GM23338 (cell line): ENCODE measurements around the gene EXOC3L1. TPM values are rescaled to one million over a fixed set of nuclear protein-coding genes. Genes with fewer than 3 reads are reported as not detected.

Experiments
- ATAC-seq: fragments of 200-7000 bp; cut with Tn5 transposase; 3 replicates; pipeline ENCODE4 v1.9.1; 2020
- DNase-seq: peaks from one replicate; pipeline ENCODE4 v3.0.0-alpha.2; 2015; ENCODE audit warnings: low spot score
- H2AFZ ChIP-seq: fragments of 200-600 bp; sonication (generic); 2 replicates; pipeline ENCODE4 v1.8.0; 2016; ENCODE audit warnings: antibody characterized with exemption, mild to moderate bottlenecking, moderate library complexity
- H3F3A ChIP-seq: fragments of 200-600 bp; sonication (generic); replicated peaks from 2 replicates; pipeline ENCODE4 v1.8.0; 2017; ENCODE audit warnings: antibody characterized with exemption, mixed run types, low read depth
- H3K27ac ChIP-seq: fragments of 200-600 bp; sonication (generic); 2 replicates; pipeline ENCODE4 v1.6.1; 2016; ENCODE audit warnings: low read depth
- H3K27me3 ChIP-seq: fragments of 200-600 bp; sonication (generic); 2 replicates; pipeline ENCODE4 v1.8.0; 2016; ENCODE audit warnings: mild to moderate bottlenecking, mixed run types, moderate library complexity; ENCODE audit not compliant: insufficient read depth
- H3K36me3 ChIP-seq: fragments of 200-600 bp; sonication (generic); 2 replicates; pipeline ENCODE4 v1.8.0; 2016; ENCODE audit warnings: mild to moderate bottlenecking; ENCODE audit not compliant: insufficient read depth
- H3K4me1 ChIP-seq: fragments of 200-600 bp; sonication (generic); 2 replicates; pipeline ENCODE4 v1.8.0; 2016; ENCODE audit warnings: mild to moderate bottlenecking, moderate library complexity; ENCODE audit not compliant: insufficient read depth
- H3K4me2 ChIP-seq: fragments of 200-600 bp; sonication (generic); 2 replicates; pipeline ENCODE4 v1.7.1; 2017; ENCODE audit warnings: mixed run types
- H3K4me3 ChIP-seq: fragments of 200-600 bp; sonication (generic); 2 replicates; pipeline ENCODE4 v1.6.1; 2016; ENCODE audit warnings: mixed run types
- H3K79me2 ChIP-seq: fragments of 200-600 bp; sonication (generic); replicated peaks from 2 replicates; pipeline ENCODE4 v1.8.0; 2017; ENCODE audit warnings: mild to moderate bottlenecking; ENCODE audit not compliant: insufficient read depth
- H3K9me2 ChIP-seq: fragments of 200-600 bp; sonication (generic); 2 replicates; pipeline ENCODE4 v1.8.0; 2017; ENCODE audit not compliant: insufficient read depth
- H4K20me1 ChIP-seq: fragments of 200-600 bp; sonication (generic); replicated peaks from 2 replicates; pipeline ENCODE4 v1.8.0; 2017; ENCODE audit warnings: mild to moderate bottlenecking; ENCODE audit not compliant: insufficient read depth
- H3K27ac Mint-ChIP-seq: 2 replicates; pipeline ENCODE4 v1.8.0; 2020; ENCODE audit warnings: inconsistent platforms, mild to moderate bottlenecking, moderate library complexity, mixed read lengths
- H3K27me3 Mint-ChIP-seq: 3 replicates; pipeline ENCODE4 v1.8.0; 2022; ENCODE audit warnings: low read depth, mild to moderate bottlenecking, moderate library complexity, mixed read lengths, inconsistent platforms; ENCODE audit not compliant: insufficient read depth, poor library complexity
- H3K36me3 Mint-ChIP-seq: 3 replicates; pipeline ENCODE4 v1.8.0; 2021; ENCODE audit warnings: low read depth, mild to moderate bottlenecking, inconsistent platforms, moderate library complexity, mixed read lengths
- H3K4me1 Mint-ChIP-seq: 3 replicates; pipeline ENCODE4 v1.8.0; 2020; ENCODE audit warnings: mild to moderate bottlenecking, inconsistent platforms, mixed read lengths
- H3K4me3 Mint-ChIP-seq: 3 replicates; pipeline ENCODE4 v1.8.0; 2021; ENCODE audit warnings: moderate library complexity, mild to moderate bottlenecking, inconsistent platforms, mixed read lengths
- H3K9me3 Mint-ChIP-seq: 3 replicates; pipeline ENCODE4 v1.8.0; 2020; ENCODE audit warnings: moderate library complexity, mild to moderate bottlenecking, inconsistent platforms, mixed read lengths
- CREB1 ChIP-seq: fragments of 250-450 bp; sonication (Bioruptor Pico); IDR thresholded peaks from 2 replicates; pipeline ENCODE4 v1.5.0; 2020; ENCODE audit warnings: low read depth, mild to moderate bottlenecking, moderate library complexity
- EZH2 ChIP-seq: fragments of 200-600 bp; sonication (generic); IDR thresholded peaks from one replicate; pipeline ENCODE4 v1.8.0; 2017; ENCODE audit warnings: antibody characterized with exemption, mild to moderate bottlenecking, low read depth; ENCODE audit not compliant: unreplicated experiment
- EZH2phosphoT487 ChIP-seq: fragments of 200-600 bp; sonication (generic); IDR thresholded peaks from one replicate; pipeline ENCODE4 v1.8.1; 2018; ENCODE audit warnings: antibody characterized with exemption; ENCODE audit not compliant: unreplicated experiment
- JUNB ChIP-seq: IDR thresholded peaks from one replicate; pipeline ENCODE4 v1.6.1; 2016; ENCODE audit warnings: antibody characterized with exemption; ENCODE audit not compliant: unreplicated experiment
- NANOG ChIP-seq: IDR thresholded peaks from 2 replicates; pipeline ENCODE4 v1.6.1; 2016; ENCODE audit warnings: antibody characterized with exemption, borderline replicate concordance
- POLR2AphosphoS5 ChIP-seq: IDR thresholded peaks from 2 replicates; pipeline ENCODE4 v1.6.1; 2016; ENCODE audit warnings: antibody characterized with exemption, low read depth
- STAT1 ChIP-seq: IDR thresholded peaks from one replicate; pipeline ENCODE4 v1.6.1; 2016; ENCODE audit warnings: antibody characterized with exemption; ENCODE audit not compliant: unreplicated experiment
- ZNF331 ChIP-seq: fragments of 250-450 bp; sonication (Bioruptor Pico); IDR thresholded peaks from 2 replicates; pipeline ENCODE4 v1.5.0; 2020; ENCODE audit warnings: low read depth, mild to moderate bottlenecking, moderate library complexity
- polyA plus RNA-seq: library from polyadenylated mRNA; unstranded; fragments of >200 nt; fragmentation: Nextera tagmentation; extraction: Ambion mirVana; gene quantifications from 2 replicates; pipeline ENCODE4 v1.2.1, GENCODE V29; 2016
- total RNA-seq: library from RNA; depleted of rRNA; stranded (reverse); fragments of >200 nt; shearing (Covaris generic); gene quantifications from 2 replicates; pipeline ENCODE4 v1.2.3, GENCODE V29; 2014
- TF ChIP-seq, protein P1 (sequence below): IDR thresholded peaks from one replicate; pipeline ENCODE4 v1.6.1; 2018; ENCODE audit warnings: antibody characterized with exemption; ENCODE audit not compliant: unreplicated experiment
- TF ChIP-seq, protein P2 (sequence below): fragments of 250-450 bp; sonication (Bioruptor Pico); IDR thresholded peaks from 2 replicates; pipeline ENCODE4 v1.5.0; 2020; ENCODE audit warnings: mild to moderate bottlenecking, moderate library complexity

EXOC3L1 gene
- total and polyA plus RNA-seq, 2 experiments from 2014 or later, result 1.1 to 2.3 TPM

DNA sequence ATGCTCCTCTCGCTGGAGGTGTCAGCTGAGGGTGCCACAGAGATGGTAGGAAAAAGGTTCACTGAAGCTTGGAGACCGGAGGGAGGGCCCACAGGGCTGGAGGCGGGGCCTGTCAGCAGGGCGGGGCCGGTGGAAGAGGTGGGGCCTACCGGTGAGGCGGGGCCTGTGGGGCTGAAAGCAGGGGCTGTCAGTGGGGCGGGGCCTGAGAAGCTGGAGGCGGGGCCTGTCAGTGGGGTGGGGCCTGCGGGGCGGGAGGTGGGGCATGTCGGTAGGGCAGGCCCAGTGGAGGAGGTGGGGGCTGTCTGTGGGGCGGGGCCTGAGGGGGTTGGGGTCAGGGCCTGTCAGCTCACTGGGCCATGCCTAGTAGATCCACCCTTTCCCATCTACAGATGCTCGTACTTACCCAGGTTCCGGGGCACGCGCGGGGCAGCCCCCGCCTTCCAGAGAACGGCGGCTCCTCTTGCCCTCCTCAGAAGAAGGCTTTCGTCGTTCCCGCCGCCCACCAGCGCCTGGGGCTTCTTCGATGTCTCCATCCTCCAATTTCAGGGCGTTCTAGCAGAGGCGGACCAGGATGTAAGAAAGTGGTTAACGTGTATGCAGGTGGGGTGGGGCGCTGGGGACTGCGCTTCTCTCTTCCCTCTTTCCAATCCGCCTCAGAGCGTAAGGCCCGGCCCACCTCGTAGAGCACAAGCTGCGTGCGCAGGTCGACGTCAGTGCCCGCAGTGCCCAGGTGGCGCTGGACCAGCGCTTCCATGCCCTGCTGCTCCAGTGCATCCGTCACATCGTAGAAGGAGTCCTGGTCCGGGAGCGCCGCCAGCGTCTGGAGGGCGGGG lies 46.8 kb upstream of the EXOC3L1 start:
- Histone ChIP-seq H3K27me3 (no peaks in the 10 kb centered on the region), H3K4me2 (no peak overlapping the region), H4K20me1 (no peaks in the 10 kb centered on the region), H3K27ac (0 out of 2 replicates have a peak overlapping the region, but pooled peaks have one; percentile 19), H3K9me2 (no peaks in the 10 kb centered on the region), H2AFZ (no peak overlapping the region), H3K36me3 (peaks cover 6% of the 10 kb centered on the region; the same call in 1 of the 2 replicates), H3K4me3 (0 out of 2 replicates have a peak overlapping the region, but pooled peaks have one; percentile 17), H3K4me1 (peaks cover 7% of the 10 kb centered on the region), H3F3A (0 out of 2 replicates have a peak, but pooled peaks cover 9% of the 10 kb centered on the region), H3K79me2 (no peaks in the 10 kb centered on the region; the same call in 1 of the 2 replicates)
- Mint-ChIP-seq H3K27me3 (peaks cover 7% of the 10 kb centered on the region), H3K9me3 (no peaks in the 10 kb centered on the region; the same call in 2 of the 3 replicates), H3K36me3 (peaks cover 52% of the 10 kb centered on the region), H3K4me3 (peak overlapping the region; percentile 38; the same call in 1 of the 3 replicates), H3K4me1 (peaks cover 28% of the 10 kb centered on the region), H3K27ac (peak overlapping the region; percentile 61)
- DNase-seq, result peak; percentile 90
- TF ChIP-seq EZH2phosphoT487, result no peak
- TF ChIP-seq, protein P1, sequence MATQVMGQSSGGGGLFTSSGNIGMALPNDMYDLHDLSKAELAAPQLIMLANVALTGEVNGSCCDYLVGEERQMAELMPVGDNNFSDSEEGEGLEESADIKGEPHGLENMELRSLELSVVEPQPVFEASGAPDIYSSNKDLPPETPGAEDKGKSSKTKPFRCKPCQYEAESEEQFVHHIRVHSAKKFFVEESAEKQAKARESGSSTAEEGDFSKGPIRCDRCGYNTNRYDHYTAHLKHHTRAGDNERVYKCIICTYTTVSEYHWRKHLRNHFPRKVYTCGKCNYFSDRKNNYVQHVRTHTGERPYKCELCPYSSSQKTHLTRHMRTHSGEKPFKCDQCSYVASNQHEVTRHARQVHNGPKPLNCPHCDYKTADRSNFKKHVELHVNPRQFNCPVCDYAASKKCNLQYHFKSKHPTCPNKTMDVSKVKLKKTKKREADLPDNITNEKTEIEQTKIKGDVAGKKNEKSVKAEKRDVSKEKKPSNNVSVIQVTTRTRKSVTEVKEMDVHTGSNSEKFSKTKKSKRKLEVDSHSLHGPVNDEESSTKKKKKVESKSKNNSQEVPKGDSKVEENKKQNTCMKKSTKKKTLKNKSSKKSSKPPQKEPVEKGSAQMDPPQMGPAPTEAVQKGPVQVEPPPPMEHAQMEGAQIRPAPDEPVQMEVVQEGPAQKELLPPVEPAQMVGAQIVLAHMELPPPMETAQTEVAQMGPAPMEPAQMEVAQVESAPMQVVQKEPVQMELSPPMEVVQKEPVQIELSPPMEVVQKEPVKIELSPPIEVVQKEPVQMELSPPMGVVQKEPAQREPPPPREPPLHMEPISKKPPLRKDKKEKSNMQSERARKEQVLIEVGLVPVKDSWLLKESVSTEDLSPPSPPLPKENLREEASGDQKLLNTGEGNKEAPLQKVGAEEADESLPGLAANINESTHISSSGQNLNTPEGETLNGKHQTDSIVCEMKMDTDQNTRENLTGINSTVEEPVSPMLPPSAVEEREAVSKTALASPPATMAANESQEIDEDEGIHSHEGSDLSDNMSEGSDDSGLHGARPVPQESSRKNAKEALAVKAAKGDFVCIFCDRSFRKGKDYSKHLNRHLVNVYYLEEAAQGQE, result no peak
- no peak for TF ChIP-seq STAT1
- no peak for TF ChIP-seq EZH2
- TF ChIP-seq NANOG, result no peak
- no peak for TF ChIP-seq JUNB
- TF ChIP-seq CREB1, result no peak
- no peak for TF ChIP-seq POLR2AphosphoS5
- no peak for TF ChIP-seq ZNF331 (CRISPR knock-in tag)
- TF ChIP-seq, protein P2, sequence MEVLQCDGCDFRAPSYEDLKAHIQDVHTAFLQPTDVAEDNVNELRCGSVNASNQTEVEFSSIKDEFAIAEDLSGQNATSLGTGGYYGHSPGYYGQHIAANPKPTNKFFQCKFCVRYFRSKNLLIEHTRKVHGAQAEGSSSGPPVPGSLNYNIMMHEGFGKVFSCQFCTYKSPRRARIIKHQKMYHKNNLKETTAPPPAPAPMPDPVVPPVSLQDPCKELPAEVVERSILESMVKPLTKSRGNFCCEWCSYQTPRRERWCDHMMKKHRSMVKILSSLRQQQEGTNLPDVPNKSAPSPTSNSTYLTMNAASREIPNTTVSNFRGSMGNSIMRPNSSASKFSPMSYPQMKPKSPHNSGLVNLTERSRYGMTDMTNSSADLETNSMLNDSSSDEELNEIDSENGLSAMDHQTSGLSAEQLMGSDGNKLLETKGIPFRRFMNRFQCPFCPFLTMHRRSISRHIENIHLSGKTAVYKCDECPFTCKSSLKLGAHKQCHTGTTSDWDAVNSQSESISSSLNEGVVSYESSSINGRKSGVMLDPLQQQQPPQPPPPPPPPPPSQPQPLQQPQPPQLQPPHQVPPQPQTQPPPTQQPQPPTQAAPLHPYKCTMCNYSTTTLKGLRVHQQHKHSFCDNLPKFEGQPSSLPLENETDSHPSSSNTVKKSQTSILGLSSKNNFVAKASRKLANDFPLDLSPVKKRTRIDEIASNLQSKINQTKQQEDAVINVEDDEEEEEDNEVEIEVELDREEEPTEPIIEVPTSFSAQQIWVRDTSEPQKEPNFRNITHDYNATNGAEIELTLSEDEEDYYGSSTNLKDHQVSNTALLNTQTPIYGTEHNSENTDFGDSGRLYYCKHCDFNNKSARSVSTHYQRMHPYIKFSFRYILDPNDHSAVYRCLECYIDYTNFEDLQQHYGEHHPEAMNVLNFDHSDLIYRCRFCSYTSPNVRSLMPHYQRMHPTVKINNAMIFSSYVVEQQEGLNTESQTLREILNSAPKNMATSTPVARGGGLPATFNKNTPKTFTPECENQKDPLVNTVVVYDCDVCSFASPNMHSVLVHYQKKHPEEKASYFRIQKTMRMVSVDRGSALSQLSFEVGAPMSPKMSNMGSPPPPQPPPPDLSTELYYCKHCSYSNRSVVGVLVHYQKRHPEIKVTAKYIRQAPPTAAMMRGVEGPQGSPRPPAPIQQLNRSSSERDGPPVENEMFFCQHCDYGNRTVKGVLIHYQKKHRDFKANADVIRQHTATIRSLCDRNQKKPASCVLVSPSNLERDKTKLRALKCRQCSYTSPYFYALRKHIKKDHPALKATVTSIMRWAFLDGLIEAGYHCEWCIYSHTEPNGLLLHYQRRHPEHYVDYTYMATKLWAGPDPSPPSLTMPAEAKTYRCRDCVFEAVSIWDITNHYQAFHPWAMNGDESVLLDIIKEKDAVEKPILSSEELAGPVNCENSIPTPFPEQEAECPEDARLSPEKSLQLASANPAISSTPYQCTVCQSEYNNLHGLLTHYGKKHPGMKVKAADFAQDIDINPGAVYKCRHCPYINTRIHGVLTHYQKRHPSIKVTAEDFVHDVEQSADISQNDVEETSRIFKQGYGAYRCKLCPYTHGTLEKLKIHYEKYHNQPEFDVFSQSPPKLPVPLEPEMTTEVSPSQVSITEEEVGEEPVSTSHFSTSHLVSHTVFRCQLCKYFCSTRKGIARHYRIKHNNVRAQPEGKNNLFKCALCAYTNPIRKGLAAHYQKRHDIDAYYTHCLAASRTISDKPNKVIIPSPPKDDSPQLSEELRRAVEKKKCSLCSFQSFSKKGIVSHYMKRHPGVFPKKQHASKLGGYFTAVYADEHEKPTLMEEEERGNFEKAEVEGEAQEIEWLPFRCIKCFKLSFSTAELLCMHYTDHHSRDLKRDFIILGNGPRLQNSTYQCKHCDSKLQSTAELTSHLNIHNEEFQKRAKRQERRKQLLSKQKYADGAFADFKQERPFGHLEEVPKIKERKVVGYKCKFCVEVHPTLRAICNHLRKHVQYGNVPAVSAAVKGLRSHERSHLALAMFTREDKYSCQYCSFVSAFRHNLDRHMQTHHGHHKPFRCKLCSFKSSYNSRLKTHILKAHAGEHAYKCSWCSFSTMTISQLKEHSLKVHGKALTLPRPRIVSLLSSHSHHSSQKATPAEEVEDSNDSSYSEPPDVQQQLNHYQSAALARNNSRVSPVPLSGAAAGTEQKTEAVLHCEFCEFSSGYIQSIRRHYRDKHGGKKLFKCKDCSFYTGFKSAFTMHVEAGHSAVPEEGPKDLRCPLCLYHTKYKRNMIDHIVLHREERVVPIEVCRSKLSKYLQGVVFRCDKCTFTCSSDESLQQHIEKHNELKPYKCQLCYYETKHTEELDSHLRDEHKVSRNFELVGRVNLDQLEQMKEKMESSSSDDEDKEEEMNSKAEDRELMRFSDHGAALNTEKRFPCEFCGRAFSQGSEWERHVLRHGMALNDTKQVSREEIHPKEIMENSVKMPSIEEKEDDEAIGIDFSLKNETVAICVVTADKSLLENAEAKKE (CRISPR knock-in tag), result no peak
- peak; percentile 83 for ATAC-seq
